ENCODE data around the gene CMYA5.
"Not testable (repeated sequence)": the region's sequence is repeated elsewhere in the genome, so short reads cannot be mapped to it uniquely, and the experiment has no call there.

CMYA5 gene

DNA sequence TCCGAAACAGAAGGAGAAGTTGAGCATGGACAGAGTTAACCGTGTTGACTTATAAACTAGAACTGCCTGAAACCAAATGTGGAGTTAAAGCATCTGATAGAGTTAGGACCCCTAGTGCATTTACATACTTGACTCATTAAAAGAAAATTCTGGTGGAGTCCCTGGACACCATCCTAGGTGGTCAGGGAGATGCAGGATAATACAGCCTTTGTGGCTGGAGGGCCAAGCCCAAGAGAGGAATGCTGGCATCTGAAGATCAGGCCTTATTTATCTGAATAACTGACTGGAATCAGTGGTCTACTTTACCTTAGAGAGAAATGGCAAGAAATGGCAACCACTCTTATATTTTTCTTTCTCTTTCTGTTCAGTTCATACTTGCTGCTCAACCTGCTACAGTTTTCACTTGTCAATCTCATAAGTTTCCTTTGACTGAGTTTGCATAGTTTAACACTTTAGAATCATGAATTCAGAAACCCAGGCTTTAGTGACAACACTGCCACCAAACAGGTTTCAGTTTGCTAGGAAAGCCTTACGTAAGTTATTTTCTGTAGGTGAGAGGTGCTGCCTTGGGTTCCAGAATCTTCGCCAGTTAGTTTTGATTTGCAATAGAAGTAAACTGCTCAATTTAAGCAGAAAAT is 10.2 kb downstream of the CMYA5 start:
- DNase-seq (ENCODE audit: low read depth), result no peak
- no peak overlapping the region for H3K4me3 ChIP-seq (ENCODE audit: control insufficient read depth, low read depth, low read length)
- TF ChIP-seq, protein P1, sequence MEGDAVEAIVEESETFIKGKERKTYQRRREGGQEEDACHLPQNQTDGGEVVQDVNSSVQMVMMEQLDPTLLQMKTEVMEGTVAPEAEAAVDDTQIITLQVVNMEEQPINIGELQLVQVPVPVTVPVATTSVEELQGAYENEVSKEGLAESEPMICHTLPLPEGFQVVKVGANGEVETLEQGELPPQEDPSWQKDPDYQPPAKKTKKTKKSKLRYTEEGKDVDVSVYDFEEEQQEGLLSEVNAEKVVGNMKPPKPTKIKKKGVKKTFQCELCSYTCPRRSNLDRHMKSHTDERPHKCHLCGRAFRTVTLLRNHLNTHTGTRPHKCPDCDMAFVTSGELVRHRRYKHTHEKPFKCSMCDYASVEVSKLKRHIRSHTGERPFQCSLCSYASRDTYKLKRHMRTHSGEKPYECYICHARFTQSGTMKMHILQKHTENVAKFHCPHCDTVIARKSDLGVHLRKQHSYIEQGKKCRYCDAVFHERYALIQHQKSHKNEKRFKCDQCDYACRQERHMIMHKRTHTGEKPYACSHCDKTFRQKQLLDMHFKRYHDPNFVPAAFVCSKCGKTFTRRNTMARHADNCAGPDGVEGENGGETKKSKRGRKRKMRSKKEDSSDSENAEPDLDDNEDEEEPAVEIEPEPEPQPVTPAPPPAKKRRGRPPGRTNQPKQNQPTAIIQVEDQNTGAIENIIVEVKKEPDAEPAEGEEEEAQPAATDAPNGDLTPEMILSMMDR (IDR thresholded peaks at IDR 0.05; ENCODE audit: control insufficient read depth, insufficient read depth, low read depth, low read length, missing control alignments), result no peak

DNA sequence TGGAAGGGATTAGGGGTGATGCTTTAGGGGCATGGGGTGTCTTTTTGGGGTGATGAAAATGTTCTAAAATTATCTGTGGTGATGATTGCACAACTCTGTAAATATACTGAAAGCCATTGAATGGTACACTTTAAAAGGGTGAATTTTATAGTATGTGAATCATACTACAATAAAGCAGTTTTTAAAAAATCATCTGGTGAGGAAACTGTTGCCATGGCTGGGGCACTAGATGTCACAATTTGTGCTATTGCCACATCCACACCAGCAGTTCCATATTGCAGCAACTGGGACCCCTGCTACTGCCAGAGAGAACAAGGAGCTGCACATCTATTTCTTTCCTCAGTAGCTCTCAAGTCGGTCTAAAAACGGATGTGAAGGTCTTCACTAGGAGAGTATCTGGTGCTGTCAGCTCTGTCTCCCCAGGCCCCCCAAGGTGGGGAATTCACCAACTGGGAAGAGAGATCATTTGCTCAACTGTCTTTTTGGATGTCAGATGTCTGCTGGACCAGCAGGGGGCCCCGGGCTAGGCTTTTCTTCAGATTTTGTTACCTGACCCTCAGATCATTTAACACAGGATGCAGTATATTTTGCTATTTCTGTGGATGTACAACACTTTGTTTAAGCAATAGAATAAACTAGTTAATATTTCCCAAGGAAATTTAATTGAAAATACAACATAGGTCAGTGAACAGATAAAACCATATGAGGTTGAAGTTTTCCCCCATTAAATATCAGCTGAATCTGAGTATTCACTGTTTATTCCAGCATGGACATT is 13.2 kb downstream of the CMYA5 start:
- peak; percentile 61 for DNase-seq (ENCODE audit: low read depth)
- TF ChIP-seq, protein P1 (IDR thresholded peaks at IDR 0.05; ENCODE audit: control insufficient read depth, insufficient read depth, low read depth, low read length, missing control alignments), result peak; percentile 55
- H3K4me3 ChIP-seq (ENCODE audit: control insufficient read depth, low read depth, low read length), result no peak overlapping the region

DNA sequence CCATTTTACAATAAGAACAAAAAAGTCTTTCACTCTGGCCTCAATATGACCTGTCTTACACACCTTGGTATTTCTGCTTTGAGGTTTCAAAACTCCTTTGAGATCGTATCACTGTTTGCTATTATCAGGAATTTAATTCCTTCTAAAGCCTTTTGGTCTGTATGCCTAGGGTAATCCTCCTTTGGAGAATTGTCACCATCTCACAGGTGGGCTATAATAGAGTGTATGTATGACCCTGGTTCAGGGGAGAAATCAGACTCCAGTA is 13.7 kb downstream of the CMYA5 start:
- DNase-seq (ENCODE audit: low read depth), result no peak
- TF ChIP-seq, protein P1 (IDR thresholded peaks at IDR 0.05; ENCODE audit: control insufficient read depth, insufficient read depth, low read depth, low read length, missing control alignments), result no peak
- no peak overlapping the region for H3K4me3 ChIP-seq (ENCODE audit: control insufficient read depth, low read depth, low read length)

DNA sequence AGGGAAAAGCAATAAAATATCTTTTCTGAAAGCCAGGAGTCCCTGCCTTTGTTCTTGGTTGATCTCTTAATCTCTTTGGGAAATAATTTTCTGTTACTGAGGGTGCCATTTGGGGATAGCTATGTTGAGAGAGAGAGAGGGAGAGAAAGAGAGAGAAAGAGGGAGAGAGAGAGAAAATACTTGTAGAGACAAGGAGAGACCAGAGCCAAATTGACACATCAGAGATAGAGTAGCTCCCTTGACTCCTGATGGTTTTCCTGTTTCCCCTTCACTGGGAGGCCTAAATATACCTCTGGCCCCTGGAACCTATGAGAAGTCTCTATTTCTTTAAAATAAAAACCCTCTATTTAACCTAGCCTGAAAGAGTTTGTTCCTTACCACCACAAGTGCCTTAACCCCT is 14.9 kb downstream of the CMYA5 start:
- TF ChIP-seq, protein P1 (IDR thresholded peaks at IDR 0.05; ENCODE audit: control insufficient read depth, insufficient read depth, low read depth, low read length, missing control alignments), result no peak

DNA sequence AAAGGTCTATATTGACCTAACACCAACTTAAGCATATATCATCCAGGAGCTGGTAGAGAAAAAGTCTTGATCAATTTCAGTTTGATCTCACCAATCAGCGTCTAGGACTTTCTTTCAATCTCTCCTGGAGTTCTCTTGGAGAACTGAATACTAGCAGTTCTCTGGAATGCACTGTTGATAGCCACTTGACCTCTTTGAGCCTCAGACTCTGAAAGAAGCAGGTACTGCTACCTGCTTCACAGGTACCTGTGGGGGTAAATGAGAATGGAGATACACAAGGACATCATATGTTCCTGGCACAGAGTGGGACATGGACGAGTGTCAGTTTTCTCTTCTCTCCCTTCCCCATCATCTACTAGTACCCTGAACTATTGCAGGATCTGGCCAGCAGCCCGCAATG is 16.0 kb downstream of the CMYA5 start:
- TF ChIP-seq, protein P1 (IDR thresholded peaks at IDR 0.05; ENCODE audit: control insufficient read depth, insufficient read depth, low read depth, low read length, missing control alignments), result no peak
- no peak for DNase-seq (ENCODE audit: low read depth)
- no peak overlapping the region for H3K4me3 ChIP-seq (ENCODE audit: control insufficient read depth, low read depth, low read length)

More for the DNA sequence above, 14.9 kb downstream of the CMYA5 start:
- no peak overlapping the region for H3K4me3 ChIP-seq (ENCODE audit: control insufficient read depth, low read depth, low read length)
- no peak for DNase-seq (ENCODE audit: low read depth)

DNA sequence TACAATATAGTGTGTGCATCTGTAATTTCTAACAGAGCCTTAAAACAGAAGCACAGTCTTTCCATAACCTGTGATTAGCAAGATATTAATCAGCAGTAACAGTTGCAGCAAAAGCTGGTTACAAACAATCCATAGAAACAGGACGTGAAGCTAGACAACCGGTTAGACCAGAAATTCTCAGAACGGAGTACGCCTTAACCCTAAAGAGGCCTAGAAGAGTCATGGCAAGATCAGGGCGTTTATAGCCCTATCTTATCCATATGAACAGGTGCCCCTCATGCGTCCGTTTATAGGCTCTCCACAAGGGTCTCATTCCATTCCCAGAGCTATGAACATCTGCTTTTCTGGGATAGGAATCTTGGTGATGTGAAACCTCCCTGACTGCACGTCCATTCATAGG is 16.7 kb downstream of the CMYA5 start:
- H3K4me3 ChIP-seq (ENCODE audit: control insufficient read depth, low read depth, low read length); DNase-seq (ENCODE audit: low read depth): not testable (repeated sequence)

DNA sequence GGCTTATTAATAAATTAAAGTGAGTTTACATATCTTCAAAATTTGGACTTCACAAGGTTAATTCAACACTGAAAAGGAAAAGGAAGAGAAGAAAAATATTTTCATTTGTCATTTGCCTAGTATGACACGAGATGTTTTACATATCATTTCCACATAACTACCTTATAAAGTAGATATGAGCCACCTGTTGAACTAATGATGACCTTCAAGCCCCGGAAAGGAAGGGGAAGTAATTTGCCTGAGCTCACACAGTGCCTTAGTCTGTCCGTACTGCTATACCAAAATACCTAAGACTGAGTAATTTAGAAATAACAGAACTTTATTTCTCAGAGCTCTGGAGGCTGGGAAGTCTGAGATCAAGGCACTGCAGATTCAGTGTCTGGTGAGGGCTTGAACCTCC is 17.9 kb downstream of the CMYA5 start:
- TF ChIP-seq, protein P1 (IDR thresholded peaks at IDR 0.05; ENCODE audit: control insufficient read depth, insufficient read depth, low read depth, low read length, missing control alignments), result no peak
- DNase-seq (ENCODE audit: low read depth), result no peak
- no peak overlapping the region for H3K4me3 ChIP-seq (ENCODE audit: control insufficient read depth, low read depth, low read length)
